HG03103 (cell line): ENCODE measurements around the gene FYN.
"Not testable (repeated sequence)": the region's sequence is repeated elsewhere in the genome, so short reads cannot be mapped to it uniquely, and the experiment has no call there.

ENCODE experiments used
- ATAC-seq: cut with Tn5 transposase; IDR thresholded peaks from one replicate; pipeline ENCODE4 v1.9.1; 2021; ENCODE audit warnings: low read depth; ENCODE audit not compliant: unreplicated experiment

Gene FYN

DNA sequence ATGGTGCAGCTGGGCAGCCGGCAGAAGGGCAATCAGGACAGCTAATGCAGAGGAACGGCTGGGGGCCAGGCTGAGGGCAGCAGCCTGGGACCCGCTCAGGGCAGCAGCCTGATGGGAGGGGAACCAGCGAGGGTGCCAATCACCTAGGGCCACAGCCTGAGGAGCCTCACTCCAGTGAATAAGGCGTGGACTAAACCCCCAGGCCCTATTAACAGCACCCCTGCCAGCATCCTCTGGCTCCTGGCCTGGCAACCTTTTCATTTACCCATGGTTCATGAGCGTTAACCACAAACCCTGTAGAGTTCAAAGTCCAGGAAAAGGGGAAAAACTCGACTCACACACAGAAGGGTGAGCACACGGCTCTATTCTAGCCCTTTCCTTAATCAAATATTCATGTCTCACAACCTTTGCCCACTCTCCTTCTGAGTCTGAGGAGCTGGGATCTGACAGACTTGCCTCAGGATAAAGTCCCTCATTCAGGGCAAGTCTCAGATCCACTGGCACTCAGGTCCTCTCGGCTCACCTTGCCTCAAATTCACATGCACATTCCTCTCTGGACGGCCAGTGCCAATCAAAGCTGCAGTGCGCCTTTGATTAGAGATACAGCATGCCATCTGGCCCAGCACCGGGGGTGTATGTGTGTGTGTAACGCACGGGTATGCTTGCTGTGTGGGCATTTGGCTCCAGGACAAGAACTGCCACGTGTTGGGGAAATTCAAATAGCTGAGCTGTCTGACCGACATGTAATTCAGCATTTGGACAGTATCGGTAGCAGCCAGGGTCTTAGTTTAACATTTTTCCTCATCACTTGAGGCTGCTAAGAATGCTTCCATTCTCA, 180.7 kb downstream of the FYN start:
- no peak for ATAC-seq

GRCh38 chr6:111691345-111692225, 181.7 kb downstream of the FYN start:
- no peak for ATAC-seq

GRCh38 chr6:111689946-111690345, 183.3 kb downstream of the FYN start:
- no peak for ATAC-seq

DNA sequence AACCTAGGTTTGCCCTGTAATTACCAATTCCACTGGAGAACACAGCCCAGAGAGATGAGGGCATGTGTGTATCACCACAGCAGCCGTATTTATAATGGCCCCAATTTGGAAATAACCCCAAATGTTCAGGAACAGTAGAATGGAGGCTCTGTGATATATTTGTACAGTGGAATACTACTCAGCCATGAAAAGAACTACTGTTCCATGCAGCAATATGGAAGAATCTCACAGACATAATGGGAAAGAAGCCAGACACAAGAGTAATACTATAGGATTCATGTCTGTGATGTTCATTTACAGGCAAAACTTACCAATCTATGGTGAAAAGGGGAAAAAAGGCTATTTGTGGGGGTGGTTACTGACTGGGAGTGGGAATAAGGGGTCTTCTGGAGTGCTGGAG, 183.8 kb downstream of the FYN start:
- ATAC-seq = no peak

DNA sequence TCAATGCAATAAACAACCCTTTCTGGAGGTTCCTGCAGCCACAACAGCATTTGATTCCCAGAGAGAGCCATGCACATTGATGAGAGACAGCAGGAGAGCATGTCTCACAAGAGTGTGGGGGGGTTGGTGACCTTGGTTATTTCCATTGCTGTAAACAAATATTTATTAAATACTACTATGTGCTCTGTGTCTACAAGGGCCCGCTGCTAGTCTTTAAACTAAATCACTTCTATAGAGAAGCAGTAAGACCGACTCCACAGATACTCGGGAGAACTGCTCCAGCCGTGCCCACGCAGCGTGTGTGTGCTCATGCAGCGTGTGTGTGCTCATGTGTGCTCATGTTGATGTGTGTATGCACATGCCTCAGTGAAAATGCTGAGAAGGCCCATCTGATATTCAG, 184.9 kb downstream of the FYN start:
- no peak for ATAC-seq

GRCh38 chr6:111687652-111688051, 185.6 kb downstream of the FYN start:
- no peak for ATAC-seq

- no peak for ATAC-seq
These were observed 186.4 kb downstream of the FYN start for GRCh38 chr6:111686932-111687266.

DNA sequence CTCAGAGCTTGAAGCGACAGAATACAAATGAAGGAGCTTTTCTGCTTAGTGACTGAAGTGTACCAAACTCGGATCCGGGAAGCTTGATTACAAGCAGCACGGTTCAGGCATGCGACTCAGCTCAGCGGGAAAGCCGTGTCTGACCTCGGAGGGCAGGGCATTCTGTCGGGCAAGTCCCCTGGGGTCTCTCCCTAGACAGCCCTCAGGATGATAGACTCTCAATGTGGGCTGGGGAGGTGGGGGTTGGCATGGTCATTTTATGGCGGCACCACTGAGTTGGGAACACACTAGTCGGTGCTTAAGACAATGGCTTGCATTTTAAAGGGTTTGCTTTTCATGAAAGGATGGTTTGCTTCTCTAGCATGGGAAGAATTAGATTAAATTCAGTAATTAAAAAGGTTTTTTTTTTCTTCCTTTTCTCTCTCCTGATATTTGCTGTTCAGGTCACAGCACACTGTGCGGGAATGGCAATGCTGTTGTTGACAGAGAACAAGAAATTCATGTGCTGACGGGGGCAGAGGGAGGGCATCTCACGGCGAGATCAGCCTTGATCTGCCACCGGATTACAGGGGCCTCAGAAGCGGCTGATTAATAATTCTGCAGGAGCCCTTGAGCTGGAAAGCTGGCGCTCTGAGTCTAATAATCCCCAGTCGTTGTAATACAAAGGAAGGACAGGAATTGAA, 186.9 kb downstream of the FYN start:
- ATAC-seq = no peak

DNA sequence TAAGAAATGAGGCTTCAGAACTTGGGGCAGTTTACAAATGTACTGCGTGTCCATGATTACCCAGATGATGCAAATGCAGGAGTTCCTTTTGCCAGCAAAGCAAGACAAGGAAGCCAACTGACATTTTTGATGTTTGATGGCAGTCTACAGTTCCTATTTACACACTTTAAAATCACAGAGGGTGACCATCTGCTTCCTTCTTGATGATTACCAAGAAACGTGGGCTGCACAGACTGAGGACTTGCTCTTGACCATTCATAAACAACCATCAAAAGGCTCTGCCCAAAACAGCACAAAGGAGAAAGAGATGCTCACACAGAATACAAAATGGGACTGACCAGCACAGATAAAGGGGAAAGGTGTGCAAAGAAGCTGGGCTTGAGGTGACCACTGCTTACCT, 187.7 kb downstream of the FYN start:
- no peak for ATAC-seq

- no peak for ATAC-seq
These were observed 188.2 kb downstream of the FYN start for GRCh38 chr6:111685058-111685457.

DNA sequence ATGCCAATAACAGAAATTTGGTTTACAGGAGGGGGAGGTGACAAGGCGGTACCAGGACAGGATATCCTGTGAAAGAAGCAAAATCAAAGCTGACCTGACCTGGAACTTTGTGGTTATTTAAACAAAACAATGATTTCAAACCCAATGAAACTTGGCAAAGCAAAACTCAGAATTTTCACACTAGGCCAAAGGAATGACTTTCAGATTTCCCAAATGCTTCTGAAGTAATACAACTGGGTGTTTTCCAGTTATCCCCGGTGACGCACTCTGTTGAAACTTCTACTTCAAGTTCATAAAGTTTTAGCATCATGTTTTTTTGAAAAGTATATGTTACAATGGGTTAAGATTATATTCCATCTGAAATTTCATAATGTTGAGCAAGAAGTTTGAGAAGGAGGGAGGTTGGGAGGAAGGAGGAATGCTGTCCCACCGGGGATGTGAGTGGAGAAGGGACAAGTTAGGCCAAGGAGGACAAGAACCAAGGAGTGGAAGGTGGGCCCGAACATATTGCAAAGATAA, 189.4 kb downstream of the FYN start:
- no peak for ATAC-seq

GRCh38 chr6:111683157-111683556, 190.1 kb downstream of the FYN start:
- no peak for ATAC-seq

GRCh38 chr6:111681860-111682259, 191.4 kb downstream of the FYN start:
- no peak for ATAC-seq

GRCh38 chr6:111680811-111681609, 192.2 kb downstream of the FYN start:
- not testable (repeated sequence) for ATAC-seq

DNA sequence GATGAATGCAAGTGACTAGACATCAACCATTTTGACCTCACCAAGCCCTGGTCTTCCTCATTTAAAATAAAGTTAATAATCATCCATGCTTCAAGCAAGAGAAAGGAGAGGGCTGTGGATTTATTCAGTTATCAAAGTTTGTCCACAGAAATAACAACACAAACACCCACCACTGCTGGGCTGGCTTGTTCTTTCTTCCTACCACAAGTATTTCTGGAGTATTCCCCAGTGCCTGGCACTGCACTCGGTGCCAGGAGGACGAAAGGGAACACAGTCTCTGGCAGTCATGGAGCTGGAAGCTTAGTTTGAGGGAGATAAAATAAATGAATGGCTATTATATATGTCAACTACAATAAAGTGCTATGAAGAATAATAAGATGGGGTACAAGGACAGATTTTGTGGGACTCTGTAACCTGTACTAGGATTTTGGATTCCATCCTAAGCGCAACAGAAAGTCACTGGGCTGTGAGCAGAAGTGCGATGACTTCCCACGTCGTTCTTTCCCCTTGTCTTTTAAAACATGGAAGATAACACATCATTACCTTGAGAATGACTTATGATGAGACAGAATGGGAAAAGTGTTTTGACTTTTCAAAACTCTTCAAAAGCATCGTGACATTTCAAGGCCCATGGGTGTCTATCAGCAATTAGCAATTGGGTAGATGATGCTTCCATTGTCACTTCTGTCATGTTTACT, 193.1 kb downstream of the FYN start:
- ATAC-seq = no peak

DNA sequence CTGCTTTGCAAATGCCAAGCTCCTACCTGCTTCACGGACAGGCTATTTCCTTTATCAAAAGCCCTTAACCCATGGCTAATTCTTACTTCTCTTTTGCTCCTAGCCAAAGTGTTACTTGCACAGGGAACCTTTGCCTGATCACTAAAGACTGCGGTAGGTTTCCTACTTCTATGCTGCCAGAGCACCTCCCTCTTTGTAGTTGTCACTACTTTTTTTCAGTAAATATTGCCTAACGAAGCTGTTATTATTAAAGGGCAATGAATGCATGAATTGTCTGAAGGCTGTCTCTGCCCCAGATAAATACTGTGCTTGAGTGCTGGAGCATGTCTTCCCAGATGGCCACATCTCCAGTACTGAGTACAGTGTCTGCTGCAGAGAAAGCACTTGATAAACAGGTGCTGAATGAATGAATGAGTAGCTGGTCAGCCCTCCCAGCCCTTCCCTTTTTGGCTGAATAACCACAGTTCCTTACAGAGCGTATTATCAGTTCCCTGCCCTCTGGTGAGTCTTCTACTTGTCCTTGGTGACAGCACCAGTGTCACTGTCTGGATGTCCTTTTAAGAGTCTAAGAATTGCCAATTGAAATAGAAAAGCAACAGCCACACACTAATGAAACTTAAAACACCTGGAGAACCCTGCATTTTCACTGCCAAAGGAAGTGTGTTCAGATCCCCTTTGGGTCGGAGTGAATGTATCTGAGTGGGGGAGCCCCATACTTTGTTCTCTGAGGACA, 194.0 kb downstream of the FYN start:
- ATAC-seq = no peak

- ATAC-seq = no peak
These were observed 195.8 kb downstream of the FYN start for GRCh38 chr6:111677249-111677990.

GRCh38 chr6:111676383-111676782, 196.9 kb downstream of the FYN start:
- no peak for ATAC-seq
